Amygdala (tissue), 56 donors: ENCODE results near the gene RALGPS1.
A peak's percentile ranks its signal among the peaks of the same experiment; 100 is the strongest.
"Not testable (repeated sequence)": the region's sequence is repeated elsewhere in the genome, so short reads cannot be mapped to it uniquely, and the experiment has no call there.

Source experiments
- DNase-seq, 56 donors: peaks; one replicate each; lab custom pipeline; 2025; lab: John Stamatoyannopoulos, UW

The RALGPS1 gene

DNA sequence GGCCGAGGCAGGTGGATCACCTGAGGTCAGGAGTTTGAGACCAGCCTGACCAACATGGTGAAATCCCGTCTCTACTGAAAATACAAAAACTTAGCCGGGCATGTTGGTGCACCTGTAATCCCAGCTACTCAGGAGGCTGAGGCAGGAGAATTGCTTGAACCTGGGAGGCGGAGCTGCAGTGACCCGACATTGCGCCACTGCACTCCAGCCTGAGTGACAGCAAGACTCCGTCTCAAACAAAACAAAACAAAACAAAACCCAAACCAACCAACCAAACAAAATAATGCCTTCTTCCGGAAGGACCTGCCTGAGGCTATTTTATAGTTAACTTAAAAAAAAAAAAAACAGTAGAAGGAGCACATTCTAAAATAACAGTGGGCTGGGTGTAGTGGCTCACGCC is 103.4 kb downstream of the RALGPS1 start:
- DNase-seq: not testable (repeated sequence)

DNA sequence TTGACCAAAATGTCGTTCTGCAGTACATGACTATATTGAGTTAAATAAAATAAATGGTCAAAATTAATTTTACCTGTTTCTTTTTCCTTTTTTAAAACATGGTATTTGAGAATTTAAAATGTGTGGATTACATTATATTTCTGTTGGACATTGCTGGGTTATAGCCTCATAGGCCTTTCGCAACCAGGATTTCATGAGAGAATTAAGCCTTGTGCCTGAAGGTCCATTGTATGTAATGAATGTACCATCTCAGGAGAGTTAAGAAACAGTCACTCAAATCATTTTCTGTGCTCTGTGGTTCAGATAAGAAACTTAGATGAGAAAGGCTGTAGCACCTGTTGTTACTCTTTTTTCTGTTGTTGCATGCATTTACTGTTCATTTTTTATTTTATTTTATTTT is 104.4 kb downstream of the RALGPS1 start:
- no peak for DNase-seq

- no peak for DNase-seq
Observed at GRCh38 chr9:127020036-127020801, 105.6 kb downstream of the RALGPS1 start.

DNA sequence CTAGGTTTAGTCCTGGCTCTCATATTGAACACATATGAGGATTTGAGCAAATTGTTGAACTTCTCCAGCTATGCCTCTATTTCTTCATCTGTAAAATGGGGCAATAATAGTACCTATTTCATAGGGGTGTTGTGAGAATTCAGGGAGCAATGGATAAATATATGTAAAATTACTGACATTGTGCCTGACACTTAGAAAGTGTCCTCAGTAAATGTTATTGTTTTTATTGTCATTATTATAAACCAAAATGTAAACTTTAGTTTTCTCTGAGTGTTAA is 106.2 kb downstream of the RALGPS1 start:
- no peak for DNase-seq

GRCh38 chr9:127021664-127022363 is 107.2 kb downstream of the RALGPS1 start:
- peak in 50 of 56 donors; percentile 23 to 89 (median 65) for DNase-seq

DNA sequence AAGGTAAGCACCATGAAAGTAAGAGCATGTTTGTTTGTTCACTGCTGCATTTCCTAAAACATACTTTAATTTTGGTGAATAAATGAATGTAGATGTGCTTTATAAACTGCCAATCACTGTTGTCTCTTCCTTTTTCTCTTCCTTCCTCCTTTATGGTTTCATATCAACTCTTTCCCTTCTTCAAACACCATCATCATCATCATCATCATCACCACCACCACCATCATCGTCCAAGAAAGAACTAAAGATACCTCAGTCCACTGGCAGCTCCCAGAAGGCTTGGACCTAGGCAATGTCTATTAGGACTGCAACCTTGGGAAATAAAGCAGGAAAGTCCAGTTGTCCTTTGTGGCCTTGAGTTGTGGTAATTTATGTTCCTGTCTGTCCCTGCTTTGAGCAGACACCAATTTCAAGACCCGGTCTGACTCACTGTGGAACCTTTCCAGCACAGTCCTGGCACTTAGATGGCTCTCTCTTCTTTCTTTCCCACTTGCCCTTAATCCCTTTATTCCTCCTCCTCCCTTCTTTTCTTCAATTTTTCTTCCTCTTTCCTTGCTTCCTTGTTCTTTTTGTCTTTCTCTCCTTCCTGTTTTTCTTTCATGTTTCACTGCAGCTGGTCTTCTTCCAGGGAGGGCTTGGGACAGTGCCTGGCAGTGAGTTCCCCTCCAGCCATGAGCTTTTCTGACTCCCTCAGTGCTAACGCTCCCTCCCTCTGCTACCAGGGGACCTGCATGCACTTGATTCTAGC is 108.5 kb downstream of the RALGPS1 start:
- no peak for DNase-seq

GRCh38 chr9:127025042-127025441 is 110.5 kb downstream of the RALGPS1 start:
- no peak for DNase-seq

DNA sequence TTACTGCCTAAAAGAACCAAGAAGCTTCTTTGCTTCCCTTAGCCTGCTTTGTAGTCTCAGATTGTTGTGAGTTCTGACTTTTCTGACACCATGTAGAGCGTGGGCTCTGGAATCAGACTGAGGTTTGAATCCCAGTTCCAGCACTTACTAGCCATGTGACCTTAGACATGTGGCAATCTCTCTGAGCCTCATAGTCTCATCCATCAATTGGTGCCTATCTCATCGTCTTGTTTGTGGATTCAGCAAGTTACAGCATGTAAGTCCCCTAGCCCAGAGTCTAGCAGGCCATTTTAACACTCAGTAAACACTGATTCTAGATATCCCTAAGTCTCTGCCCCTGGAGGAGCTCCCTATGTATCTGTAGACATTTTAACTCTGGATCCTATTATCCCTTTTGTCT is 113.1 kb downstream of the RALGPS1 start:
- no peak for DNase-seq

DNA sequence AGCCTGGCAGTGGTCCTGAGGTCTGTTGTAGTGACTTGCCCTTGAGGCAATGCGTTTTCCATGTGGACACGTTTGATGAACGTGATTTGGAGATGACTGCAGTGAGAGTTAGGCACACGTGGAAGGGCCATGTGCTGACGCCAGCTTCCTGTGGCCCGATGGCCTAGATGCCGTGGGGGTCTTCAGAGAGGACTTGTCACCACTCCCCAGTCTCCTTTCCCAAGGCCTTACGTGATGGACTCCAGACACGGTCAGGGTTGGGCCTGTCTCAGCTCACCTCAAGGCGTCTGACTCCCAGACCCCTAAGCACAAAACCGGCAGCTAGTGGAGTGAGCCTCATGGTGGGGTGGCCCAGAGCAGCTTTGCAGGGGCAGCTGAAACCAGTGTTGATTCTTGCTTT is 115.0 kb downstream of the RALGPS1 start:
- DNase-seq: no peak

- DNase-seq: peak in 1 of 56 donors; percentile 1
Observed at GRCh38 chr9:127030814-127031740, 116.5 kb downstream of the RALGPS1 start.

- DNase-seq: no peak
Observed at GRCh38 chr9:127032256-127032655, 117.7 kb downstream of the RALGPS1 start.

GRCh38 chr9:127033061-127033460 is 118.5 kb downstream of the RALGPS1 start:
- no peak for DNase-seq

DNA sequence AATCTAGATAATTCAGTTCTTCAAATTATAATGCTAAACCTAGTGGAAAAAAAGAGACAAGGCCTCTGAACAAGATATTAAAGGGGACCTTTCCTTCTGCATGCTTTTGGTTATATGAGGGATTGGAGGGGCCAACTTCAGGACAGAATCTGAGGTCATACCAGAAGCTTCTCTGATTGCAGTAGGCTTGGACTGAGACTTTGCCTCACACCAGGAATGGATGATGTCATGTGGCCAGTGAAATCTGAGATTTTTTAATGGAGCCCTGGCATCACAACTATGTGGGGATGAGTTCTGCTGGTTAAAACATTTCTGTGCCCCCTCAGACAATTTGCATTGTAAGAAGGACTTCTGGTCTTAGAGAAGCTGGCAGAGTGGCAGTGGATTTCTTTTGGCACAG is 119.2 kb downstream of the RALGPS1 start:
- DNase-seq: no peak

DNA sequence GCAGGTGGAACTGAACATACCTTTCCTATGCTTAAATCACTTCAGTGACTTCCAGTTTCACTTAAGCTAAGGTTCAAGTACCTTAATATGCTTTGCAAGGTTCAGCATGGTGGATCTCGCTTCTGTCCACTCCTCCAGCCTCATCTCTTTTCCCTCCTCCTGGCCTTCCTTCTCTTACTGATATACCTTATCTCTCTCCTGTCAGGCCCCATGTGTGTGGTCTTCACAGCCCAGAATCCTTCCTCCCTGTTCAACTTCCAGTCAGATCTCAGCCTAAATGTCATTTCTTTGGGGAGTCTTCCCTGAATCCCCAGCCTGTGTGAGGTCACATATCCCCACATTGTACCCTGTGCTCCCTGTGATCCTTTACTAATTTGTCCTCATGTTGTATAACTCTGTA is 120.1 kb downstream of the RALGPS1 start:
- no peak for DNase-seq

- DNase-seq: no peak
Observed at GRCh38 chr9:127035423-127035822, 120.8 kb downstream of the RALGPS1 start.

DNA sequence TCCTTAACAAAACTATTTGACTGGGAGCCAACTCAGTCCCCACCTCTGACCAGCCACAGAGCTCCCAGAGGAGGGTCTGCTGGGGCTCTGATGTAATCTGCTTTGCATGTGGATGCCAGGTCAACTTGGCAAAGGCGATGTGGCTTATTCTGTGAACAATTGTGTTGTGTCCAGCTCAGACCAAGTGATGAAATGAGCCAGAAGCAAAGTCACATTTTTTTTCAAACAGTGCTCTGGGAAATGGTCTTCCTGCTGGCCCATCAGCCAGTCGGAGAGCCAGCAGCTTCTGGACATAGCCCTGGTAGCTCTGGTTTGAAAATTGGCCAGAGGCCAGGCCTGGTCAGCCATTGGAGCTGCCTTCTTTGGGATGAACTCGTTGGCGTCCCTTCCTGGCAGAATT is 121.4 kb downstream of the RALGPS1 start:
- DNase-seq: peak in 28 of 56 donors; percentile 5 to 97 (median 31)

DNA sequence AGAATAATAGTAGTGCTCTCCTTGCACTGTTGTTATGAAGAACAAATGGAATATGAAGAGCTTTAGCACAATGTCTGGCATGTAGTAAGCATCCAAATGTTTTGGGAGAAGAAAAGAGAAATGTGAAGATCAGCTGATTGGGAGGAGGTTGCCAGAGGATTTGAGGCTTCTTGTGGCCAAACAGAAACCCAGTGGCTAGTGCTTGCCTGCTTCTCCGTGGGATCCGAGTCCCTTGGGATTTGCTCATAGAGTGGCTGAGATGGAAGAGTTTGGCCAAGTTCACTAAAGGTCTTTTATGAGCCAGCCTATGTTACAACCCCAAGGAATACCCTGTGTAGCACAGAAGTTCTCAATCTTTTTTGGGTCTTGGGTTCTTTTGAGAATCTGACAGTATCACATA is 121.9 kb downstream of the RALGPS1 start:
- DNase-seq: no peak

- DNase-seq: no peak
Observed at GRCh38 chr9:127038531-127038930, 123.9 kb downstream of the RALGPS1 start.

DNA sequence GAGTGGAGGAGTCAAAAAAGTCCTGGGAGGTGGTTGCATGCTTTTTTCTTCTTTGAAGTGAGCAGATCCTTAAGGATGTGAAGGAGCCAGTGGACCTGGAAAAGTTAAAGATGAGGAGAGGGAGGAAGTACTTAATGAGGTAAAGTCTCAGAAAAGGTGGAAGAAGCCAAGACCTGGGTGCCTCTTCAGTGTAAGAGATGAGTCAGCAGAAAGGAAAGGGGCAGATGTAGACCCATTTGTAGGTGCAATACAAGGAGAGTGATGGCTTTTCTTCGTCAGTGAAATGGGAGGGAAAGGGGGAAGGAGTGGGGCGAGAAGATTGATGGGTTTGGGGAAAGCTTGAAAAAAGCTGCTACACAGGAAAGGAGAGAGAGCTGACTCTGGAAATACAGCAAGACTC is 124.9 kb downstream of the RALGPS1 start:
- no peak for DNase-seq

- no peak for DNase-seq
Observed at GRCh38 chr9:127045148-127045547, 130.6 kb downstream of the RALGPS1 start.

DNA sequence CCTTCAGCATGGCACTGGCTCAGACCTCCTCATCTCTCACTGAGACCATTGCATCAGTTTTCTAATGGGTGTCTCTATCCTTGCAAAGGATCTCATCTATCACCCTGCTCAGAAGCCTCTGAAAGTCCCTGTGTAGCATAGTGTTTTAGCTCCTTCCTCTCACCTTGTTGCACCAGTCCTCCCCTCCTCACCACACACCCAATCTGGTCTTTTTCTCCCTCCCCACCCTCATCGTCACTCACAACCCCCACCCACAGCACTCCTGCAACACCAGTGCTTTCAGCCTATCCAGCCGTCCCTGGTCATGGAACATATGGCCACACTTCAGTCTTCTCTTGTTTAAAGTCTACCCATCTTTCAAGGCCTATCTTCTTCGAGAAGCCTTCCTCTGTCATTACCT is 133.4 kb downstream of the RALGPS1 start:
- DNase-seq: no peak
